ENCODE data around the gene COPZ1. TPM values are rescaled to one million over a fixed set of nuclear protein-coding genes. Genes with fewer than 3 reads are reported as not detected.

Gene COPZ1
- polyA plus RNA-seq, 6 donors from 2014 or later, result 166 to 227 (median 177) TPM

DNA sequence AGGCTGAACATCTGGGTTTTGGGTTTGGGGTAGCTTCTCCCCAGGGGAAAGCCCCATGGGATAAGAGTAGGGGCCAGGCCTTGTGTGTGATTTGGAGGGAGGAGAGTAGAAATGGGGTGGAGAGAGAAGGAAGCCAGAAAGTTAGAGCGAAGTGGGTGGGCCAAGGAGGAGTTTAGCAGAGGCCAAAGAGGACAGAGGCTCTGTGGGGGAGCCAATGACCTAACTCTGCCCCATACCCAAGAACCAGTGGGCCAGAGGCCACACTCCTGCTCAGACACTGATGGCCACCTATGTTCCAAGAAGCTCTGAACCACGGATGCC lies 50.3 kb downstream of the COPZ1 start:
- ATAC-seq (ENCODE audit: low read depth in 2 of 2), result no peak
- no peaks in the 10 kb centered on the region for H3K27me3 Mint-ChIP-seq
- H3K36me3 Mint-ChIP-seq, result peaks cover 0 to 9% of the 10 kb centered on the region in 2 donors
- peaks cover 15 to 35% (median 19%) of the 10 kb centered on the region in 3 donors for H3K4me1 Mint-ChIP-seq
- DNase-seq, result no peak
- H3K27ac Mint-ChIP-seq, result no peak overlapping the region
- H3K9me3 Mint-ChIP-seq, result no peaks in the 10 kb centered on the region
- no peak overlapping the region for H3K4me3 Mint-ChIP-seq

DNA sequence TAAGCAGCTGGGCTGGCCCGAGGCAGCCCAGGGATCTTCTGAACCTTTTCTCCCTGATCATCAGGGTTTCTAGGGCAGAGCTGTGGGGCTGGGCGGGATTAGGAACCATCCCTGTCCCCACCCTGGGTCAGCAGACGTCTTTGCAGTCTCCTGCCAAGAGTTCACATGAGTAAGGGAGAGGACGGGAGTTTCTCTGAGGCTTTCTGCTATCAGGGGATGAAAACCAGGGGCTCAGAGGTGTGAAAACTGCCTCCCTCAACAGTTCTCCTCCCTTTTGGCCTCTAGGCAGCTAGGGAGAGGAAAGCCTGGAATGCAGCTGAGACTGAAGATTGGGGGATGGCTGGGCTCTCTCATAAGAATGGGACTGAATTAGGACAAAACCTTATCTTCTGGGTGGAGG lies 51.7 kb downstream of the COPZ1 start:
- Mint-ChIP-seq H3K4me3 (no peak overlapping the region), H3K4me1 (peaks cover 18 to 42% (median 27%) of the 10 kb centered on the region in 3 donors), H3K36me3 (peaks cover 0 to 9% of the 10 kb centered on the region in 2 donors), H3K9me3 (no peaks in the 10 kb centered on the region), H3K27me3 (no peaks in the 10 kb centered on the region), H3K27ac (peak overlapping the region in 2 of 6 donors; percentile 28 to 57)
- no peak for ATAC-seq (ENCODE audit: low read depth in 2 of 2)
- DNase-seq, result no peak

DNA sequence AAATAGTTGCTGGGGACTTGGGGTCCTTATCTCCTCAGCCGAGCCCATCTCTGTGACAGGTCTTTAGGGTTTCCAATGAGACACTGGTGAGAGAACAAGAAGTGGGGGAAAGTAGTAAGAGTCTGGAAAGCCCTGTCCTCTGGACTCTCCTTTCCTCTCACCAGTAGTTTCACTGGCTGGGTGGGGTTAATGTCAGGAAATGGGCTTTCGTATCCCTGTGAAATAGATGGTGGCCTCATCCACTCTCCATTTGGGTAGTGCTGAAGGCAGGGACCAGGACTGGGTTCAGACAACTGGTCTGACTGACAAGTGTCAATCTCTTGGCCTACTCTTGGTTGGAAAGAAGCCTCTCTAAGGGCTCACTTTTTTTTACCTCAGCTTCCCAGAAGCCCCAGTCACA lies 52.1 kb downstream of the COPZ1 start:
- no peak overlapping the region for H3K4me3 Mint-ChIP-seq
- no peaks in the 10 kb centered on the region for H3K9me3 Mint-ChIP-seq
- no peak for DNase-seq
- ATAC-seq (ENCODE audit: low read depth in 2 of 2), result no peak
- H3K4me1 Mint-ChIP-seq, result peaks cover 21 to 42% (median 27%) of the 10 kb centered on the region in 3 donors
- H3K27ac Mint-ChIP-seq, result peak overlapping the region in 1 of 6 donors; percentile 64
- H3K36me3 Mint-ChIP-seq, result peaks cover 0 to 9% of the 10 kb centered on the region in 2 donors
- H3K27me3 Mint-ChIP-seq, result no peaks in the 10 kb centered on the region

DNA sequence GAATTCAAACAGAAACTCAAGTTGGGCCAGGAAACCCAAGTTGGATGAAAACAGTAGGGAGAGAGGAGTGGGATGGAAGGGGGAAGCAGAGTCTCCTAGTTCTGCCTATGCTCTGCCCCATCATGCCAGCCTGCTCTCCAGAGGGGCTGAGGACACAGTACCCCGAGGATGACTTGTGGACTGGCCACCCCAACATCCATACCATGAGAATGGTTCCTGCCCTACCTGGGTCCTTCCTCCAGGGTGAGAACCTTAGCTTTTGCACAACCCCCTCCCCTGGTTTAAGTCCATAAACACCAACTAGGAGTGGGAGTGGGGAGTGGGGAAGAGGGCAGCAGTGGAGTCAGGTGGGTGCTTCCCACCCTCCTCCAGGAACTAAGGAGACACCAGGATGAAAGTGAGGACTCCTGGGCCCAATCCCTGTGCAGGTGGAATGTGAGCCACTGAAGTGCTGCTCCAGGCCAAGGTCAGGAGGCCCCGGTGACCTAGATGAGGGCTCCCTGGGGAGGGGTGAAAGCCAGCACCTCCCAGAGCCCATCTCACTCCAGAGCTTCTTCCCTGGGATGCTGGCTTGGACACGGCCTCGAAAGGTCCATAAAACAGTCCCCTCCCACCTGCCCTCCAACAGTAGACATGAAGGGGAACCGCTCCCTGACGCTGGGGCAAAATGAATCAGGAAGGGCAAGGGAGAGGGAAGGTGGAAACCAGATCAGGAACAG lies 53.0 kb downstream of the COPZ1 start:
- no peak for ATAC-seq (ENCODE audit: low read depth in 2 of 2)
- H3K36me3 Mint-ChIP-seq, result peaks cover 0 to 9% of the 10 kb centered on the region in 2 donors
- peak overlapping the region in 3 of 6 donors; percentile 16 to 52 (median 44) for H3K27ac Mint-ChIP-seq
- H3K27me3 Mint-ChIP-seq, result no peaks in the 10 kb centered on the region
- no peaks in the 10 kb centered on the region for H3K9me3 Mint-ChIP-seq
- H3K4me3 Mint-ChIP-seq, result peak overlapping the region in 2 of 8 donors; percentile 47 to 48
- H3K4me1 Mint-ChIP-seq, result peaks cover 22 to 42% (median 26%) of the 10 kb centered on the region in 3 donors
- DNase-seq, result no peak

DNA sequence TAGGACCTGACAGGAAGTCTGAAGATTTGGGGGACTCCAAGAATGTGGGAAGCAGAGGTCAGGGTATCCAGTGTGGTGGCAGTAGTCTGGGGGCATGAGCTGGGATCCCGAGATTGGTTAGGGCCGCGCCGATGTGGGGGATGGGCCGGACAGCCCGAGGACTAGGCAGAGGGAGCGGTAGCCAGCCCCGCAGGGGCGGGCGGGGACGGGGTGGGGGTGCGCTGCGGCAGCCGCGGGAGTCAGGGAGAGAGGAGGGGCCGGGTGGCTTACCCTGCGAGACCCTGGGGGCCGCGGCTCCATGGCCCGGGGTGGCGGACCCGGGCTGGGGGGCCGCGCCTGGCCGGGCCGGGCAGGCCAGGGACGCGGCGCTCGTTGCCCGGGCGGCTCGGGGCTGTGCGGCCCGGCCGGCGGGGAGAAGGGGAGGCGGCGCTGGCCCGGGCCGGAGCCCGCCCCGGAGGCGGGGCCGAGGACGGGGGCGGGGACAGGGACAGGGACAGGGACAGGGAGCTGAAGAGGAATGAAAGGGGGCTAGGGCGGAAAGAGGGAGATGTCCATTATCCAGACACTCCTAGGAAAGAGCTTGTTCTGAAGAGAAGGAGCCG lies 54.0 kb downstream of the COPZ1 start:
- H3K27me3 Mint-ChIP-seq, result no peaks in the 10 kb centered on the region
- H3K4me3 Mint-ChIP-seq, result peak overlapping the region in 4 of 8 donors; percentile 36 to 71 (median 48)
- DNase-seq, result no peak
- peak overlapping the region in 3 of 6 donors; percentile 54 to 69 (median 62) for H3K27ac Mint-ChIP-seq
- peaks cover 31 to 49% (median 35%) of the 10 kb centered on the region in 3 donors for H3K4me1 Mint-ChIP-seq
- H3K9me3 Mint-ChIP-seq, result no peaks in the 10 kb centered on the region
- peaks cover 0 to 9% of the 10 kb centered on the region in 2 donors for H3K36me3 Mint-ChIP-seq
- no peak for ATAC-seq (ENCODE audit: low read depth in 2 of 2)

DNA sequence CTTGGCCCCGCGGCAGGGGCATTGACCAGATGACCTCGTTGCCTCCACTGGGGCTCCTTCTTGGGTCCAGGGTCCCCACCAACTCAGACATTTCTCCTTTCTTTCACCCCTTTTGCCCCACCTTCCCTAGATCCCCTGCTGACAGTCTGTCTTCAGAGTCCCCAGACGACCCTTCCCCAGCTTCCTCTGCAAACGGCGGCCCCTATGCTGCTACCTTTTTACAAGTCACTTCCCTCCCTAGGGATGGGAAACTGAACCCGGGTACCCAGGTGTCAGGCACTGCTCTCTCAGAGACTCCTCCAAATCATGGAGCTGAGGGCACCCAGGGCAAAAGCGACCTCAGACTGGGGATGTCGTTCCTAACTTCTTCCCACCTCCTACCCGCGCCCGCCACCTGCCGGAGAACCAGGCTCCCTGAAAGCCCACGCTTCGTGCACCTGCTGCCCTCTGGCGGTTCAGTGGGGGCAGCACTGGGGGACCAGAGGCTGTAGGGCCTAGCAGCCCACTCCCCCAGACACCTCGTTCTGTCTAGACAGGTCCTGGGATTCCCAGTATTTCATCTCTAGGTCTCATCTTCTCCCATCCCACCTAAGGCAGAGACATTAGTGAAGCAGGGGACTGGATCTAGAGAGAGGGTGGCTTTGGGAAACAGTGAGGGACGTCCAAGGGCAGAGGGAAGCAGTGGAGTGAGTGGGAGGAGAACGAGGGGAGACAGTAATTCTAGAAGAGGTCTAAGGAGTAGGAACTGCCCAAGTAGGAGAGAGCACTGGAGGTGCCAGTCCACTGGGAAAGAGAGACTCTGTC lies 54.7 kb downstream of the COPZ1 start:
- peak overlapping the region in 4 of 6 donors; percentile 12 to 92 (median 62) for H3K27ac Mint-ChIP-seq
- ATAC-seq (ENCODE audit: low read depth in 2 of 2), result peak; percentile 76 to 77

DNA sequence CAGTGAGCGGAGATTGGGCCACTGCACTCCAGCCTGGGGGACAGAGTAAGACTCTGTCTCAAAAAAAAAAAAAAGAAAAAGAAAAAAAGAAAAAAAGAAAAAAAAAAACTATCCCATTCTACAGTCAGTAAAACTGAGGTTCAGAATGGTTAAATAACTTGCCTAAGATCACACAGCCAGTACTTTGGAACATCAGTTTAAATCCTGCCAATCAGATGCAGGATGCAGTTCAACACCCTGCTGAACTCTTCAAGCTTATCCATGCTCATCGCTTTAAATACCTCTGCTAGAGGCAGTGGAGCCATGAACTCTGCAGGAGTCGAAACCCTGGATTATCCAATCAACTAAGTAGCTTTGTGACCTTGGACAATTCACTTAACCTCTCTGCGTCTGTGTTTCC lies 56.2 kb downstream of the COPZ1 start:
- no peaks in the 10 kb centered on the region for H3K27me3 Mint-ChIP-seq
- DNase-seq (no peak), ATAC-seq (ENCODE audit: low read depth in 2 of 2) (no peak)
- H3K36me3 Mint-ChIP-seq, result peaks cover 0 to 9% of the 10 kb centered on the region in 2 donors
- H3K4me3 Mint-ChIP-seq, result peak overlapping the region in 1 of 8 donors; percentile 5
- H3K4me1 Mint-ChIP-seq, result peaks cover 54 to 70% (median 55%) of the 10 kb centered on the region in 3 donors
- H3K27ac Mint-ChIP-seq, result peak overlapping the region in 2 of 6 donors; percentile 2 to 3
- no peaks in the 10 kb centered on the region for H3K9me3 Mint-ChIP-seq

More for the DNA sequence above, 54.7 kb downstream of the COPZ1 start:
- Mint-ChIP-seq H3K4me3 (peak overlapping the region in 7 of 8 donors; percentile 13 to 86 (median 58)), H3K27me3 (no peaks in the 10 kb centered on the region), H3K36me3 (peaks cover 0 to 9% of the 10 kb centered on the region in 2 donors), H3K9me3 (no peaks in the 10 kb centered on the region), H3K4me1 (peaks cover 38 to 56% (median 42%) of the 10 kb centered on the region in 3 donors)
- peak; percentile 84 for DNase-seq

DNA sequence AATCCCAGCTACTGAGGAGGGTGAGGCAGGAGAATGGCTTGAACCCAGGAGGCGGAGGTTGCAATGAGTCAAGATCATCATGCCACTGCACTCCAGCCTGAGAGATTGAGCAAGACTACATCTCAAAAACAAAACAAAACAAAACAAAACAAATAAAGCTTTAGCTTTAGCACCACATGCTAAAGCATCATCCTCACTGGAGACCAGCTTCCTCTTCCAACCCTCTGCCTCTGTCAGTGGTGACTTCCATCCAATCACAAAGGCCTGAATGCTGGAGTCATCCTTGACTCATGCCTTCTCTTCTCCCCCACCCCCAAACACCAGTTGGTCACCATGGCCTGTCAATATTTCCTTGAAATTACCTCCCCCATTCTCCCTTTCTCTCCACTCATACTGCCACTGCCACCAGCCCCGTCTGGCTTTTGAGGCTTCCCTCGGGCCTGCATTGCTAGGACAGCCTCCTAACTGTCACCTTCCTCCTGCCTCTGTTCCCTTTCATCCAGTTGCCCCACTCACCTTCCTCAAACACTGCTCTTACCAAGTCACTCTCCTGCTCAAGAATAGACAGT lies 58.2 kb downstream of the COPZ1 start:
- Mint-ChIP-seq H3K4me3 (peak overlapping the region in 5 of 8 donors; percentile 4 to 72 (median 51)), H3K27ac (peak overlapping the region in 5 of 6 donors; percentile 27 to 92 (median 75)), H3K36me3 (peaks cover 0 to 6% of the 10 kb centered on the region in 2 donors), H3K27me3 (no peaks in the 10 kb centered on the region), H3K9me3 (no peaks in the 10 kb centered on the region), H3K4me1 (peaks cover 62 to 80% (median 69%) of the 10 kb centered on the region in 3 donors)
- DNase-seq, result no peak
- ATAC-seq (ENCODE audit: low read depth in 2 of 2), result no peak

DNA sequence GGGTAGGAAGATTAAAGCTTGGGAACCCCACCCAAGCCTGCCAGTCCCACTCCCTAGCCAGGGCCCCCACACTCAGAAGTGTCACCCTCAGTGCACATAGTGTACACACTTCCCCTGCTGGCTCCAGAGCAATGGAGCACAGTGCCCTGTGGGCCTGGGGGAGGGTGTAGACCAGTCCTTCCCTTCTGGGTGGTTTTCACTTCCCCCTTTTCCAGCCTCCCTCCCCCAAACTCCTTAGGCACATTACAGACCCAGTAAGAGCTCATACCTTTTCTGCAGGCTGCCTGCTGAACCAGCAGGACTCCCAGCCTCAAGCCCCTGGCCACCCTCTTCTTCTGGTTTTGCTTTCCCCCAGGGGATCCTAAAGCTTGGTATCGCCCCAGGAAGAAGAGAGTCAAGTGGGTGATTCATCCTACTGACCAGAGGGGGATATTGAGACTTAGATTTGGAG lies 59.7 kb downstream of the COPZ1 start, which contains the start of gene ZNF385A:
Gene ZNF385A, minus strand, starts transcription at position 143 of the 451 bp plus-strand sequence. CDS start 219 bp downstream, outside the sequence.
- Mint-ChIP-seq H3K36me3 (no peaks in the 10 kb centered on the region), H3K27me3 (no peaks in the 10 kb centered on the region), H3K9me3 (no peaks in the 10 kb centered on the region), H3K4me3 (peak within 1 kb of the TSS; percentile 3 to 93 (median 80)), H3K4me1 (peaks cover 67 to 86% (median 74%) of the 10 kb centered on the region in 3 donors), H3K27ac (peak within 1 kb of the TSS; percentile 66 to 94 (median 88))
- ATAC-seq (ENCODE audit: low read depth in 2 of 2) (peak; percentile 84 to 87), DNase-seq (peak; percentile 72)

DNA sequence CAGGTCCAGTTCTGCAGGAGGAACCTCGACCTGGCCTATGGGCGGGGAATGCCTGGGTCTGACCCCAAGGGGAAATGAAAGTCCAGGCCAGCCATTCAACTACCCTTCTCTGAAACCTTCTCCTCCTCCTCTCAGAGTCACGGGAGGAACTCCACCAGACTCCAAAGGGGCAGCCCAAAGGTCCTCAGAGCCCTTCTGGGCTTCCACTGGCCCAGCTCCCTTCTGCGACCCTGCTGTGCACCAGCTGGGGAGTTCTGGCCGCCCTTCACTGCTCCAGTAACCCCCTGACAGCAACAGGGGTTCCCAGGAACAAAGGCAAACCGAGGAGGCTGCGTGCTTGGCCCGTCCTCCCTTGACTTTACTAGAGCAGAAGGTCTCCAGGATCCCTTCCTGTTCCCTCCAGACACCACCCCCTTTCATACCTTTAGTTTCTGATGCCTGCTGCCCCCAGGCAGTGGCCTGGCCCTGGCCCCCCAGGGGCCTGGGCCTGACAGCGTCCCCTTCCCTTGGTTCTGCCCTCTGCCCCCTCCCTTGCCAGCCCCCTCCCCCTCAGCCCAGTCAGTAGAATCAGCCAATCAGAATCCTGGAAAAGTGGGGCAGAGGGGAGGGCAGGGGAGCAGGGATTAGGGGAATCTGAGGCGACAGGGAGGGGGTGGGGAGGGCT lies 60.5 kb downstream of the COPZ1 start:
- Mint-ChIP-seq H3K4me1 (peaks cover 69 to 86% (median 78%) of the 10 kb centered on the region in 3 donors), H3K36me3 (no peaks in the 10 kb centered on the region), H3K27ac (peak overlapping the region; percentile 58 to 91 (median 79)), H3K27me3 (no peaks in the 10 kb centered on the region), H3K9me3 (no peaks in the 10 kb centered on the region), H3K4me3 (peak overlapping the region; percentile 3 to 93 (median 80))
- ATAC-seq (ENCODE audit: low read depth in 2 of 2), result peak; percentile 44 to 71
- DNase-seq, result peak; percentile 58

DNA sequence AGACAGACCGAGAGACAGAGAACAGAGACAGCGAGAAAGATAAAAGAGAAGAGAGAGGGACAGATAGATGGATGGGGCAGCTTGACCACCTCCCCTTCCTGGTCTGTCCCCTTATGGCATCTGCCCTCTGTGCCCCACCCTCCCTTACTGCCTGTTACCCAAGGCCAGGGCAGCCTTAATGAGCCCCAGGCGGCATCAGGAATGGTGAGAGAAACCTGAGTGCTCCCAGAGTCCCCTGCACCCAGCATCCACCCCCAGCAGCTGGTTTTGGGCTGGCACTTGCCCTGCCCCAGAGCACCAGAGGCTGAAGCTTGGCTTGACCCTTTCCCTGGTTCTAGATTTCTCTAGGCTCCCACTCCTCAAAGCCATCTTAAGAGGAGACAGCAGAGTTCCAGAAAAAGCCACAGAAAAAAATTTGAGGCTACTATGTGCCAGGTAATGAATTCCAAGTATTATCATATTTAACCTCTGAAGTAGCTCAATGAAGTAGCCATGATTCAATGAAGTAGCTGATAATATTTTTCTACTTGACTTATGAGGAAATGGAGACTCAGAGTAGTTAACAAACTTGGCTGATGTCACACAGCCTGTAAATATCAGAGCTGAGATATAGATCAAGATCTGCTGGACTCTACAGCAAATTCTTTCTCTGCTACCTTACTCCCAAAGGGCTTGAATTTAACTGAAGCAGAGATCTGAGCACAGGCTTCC lies 61.6 kb downstream of the COPZ1 start:
- no peaks in the 10 kb centered on the region for H3K9me3 Mint-ChIP-seq
- peaks cover 72 to 86% (median 84%) of the 10 kb centered on the region in 3 donors for H3K4me1 Mint-ChIP-seq
- no peak for DNase-seq
- peak overlapping the region in 5 of 6 donors; percentile 27 to 93 (median 72) for H3K27ac Mint-ChIP-seq
- H3K4me3 Mint-ChIP-seq, result peak overlapping the region in 2 of 8 donors; percentile 2 to 79
- ATAC-seq (ENCODE audit: low read depth in 2 of 2), result no peak
- H3K27me3 Mint-ChIP-seq, result no peaks in the 10 kb centered on the region
- H3K36me3 Mint-ChIP-seq, result no peaks in the 10 kb centered on the region

DNA sequence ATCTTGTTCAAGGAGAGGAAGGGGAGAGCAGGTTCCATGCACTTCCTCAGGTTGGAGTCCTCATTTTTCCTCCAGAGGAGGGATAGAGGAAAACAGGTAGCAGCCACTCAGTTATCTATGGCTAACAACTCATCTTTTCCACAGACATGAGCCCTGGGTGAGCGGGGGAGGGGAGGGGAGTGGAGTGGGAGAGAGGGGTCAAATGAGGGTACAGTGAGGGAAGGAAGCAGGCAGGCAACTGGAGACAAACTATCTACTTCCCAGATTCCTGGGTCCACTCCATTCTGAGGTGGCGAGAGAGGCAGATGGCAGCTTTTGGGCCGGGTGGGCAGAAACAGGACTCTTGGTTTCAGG lies 62.2 kb downstream of the COPZ1 start:
- peaks cover 74 to 89% (median 85%) of the 10 kb centered on the region in 3 donors for H3K4me1 Mint-ChIP-seq
- H3K27ac Mint-ChIP-seq, result peak overlapping the region in 4 of 6 donors; percentile 27 to 72 (median 70)
- DNase-seq (no peak), ATAC-seq (ENCODE audit: low read depth in 2 of 2) (no peak)
- H3K9me3 Mint-ChIP-seq, result no peaks in the 10 kb centered on the region
- no peaks in the 10 kb centered on the region for H3K27me3 Mint-ChIP-seq
- H3K4me3 Mint-ChIP-seq, result peak overlapping the region in 2 of 8 donors; percentile 30 to 59
- H3K36me3 Mint-ChIP-seq, result no peaks in the 10 kb centered on the region

Data from naive B cell (primary cell).